K562 (cell line): ENCODE data around the gene NUDT2. TPM values are rescaled to one million over a fixed set of nuclear protein-coding genes. Genes with fewer than 3 reads are reported as not detected.

Experiments
- ATAC-seq: fragments of 200-7000 bp; cut with Tn5 transposase; 3 replicates; pipeline ENCODE4 v1.9.1; 2020; ENCODE audit warnings: moderate library complexity
- BruUV-seq: library from RNA; stranded (reverse); fragments of 400-500 nt; replicated peaks from 2 replicates; lab custom pipeline; 2021; lab: Mats Ljungman, UMichigan
- CTCF ChIA-PET: fragments of 300-600 bp; formaldehyde crosslinking; extraction: SDS; loops from one replicate; lab custom pipeline; 2021; ENCODE audit warnings: low intra/inter-chr PET ratio; lab: Yijun Ruan, JAX
- POLR2A ChIA-PET: fragments of 300-600, 350-650 bp; sonication (Branson Sonifier 250); formaldehyde crosslinking; extraction: SDS; loops from one replicate; lab custom pipeline; 2021; ENCODE audit warnings: antibody characterized with exemption, inconsistent platforms; lab: Yijun Ruan, JAX
- DNase-seq, 4 experiments: peaks; one replicate each; pipeline versions ENCODE4 v3.0.0 to v3.0.0-alpha.2; 2011 to 2018; ENCODE audit warnings: low spot score in 3 of 4, mixed read lengths in 3 of 4; ENCODE audit errors: extremely low read depth in 1 of 4
- FAIRE-seq: peaks from 2 replicates; lab custom pipeline; 2011; peaks lifted over from hg19 to GRCh38; lab: Jason Lieb, UNC
- H2AFZ ChIP-seq: 2 replicates; pipeline ENCODE4 v1.6.0; 2011; ENCODE audit warnings: low read depth, low read length, control low read depth, inconsistent platforms
- H3K27ac ChIP-seq: fragments of 200-600 bp; 3 replicates; pipeline ENCODE4 v1.8.0; 2011; ENCODE audit warnings: low read depth, mild to moderate bottlenecking, control low read depth, inconsistent platforms, low read length, moderate library complexity, mixed read lengths; ENCODE audit errors: extremely low read depth
- H3K27me3 ChIP-seq, 2 experiments: fragments of 300-600 bp in 1 of 2; 2 replicates in 1 of 2; 3 replicates in 1 of 2; pipeline versions ENCODE4 v1.6.0 to v1.8.0; 2011; ENCODE audit warnings: inconsistent platforms in 2 of 2, low read length in 2 of 2, mild to moderate bottlenecking in 1 of 2, mixed read lengths in 1 of 2, moderate library complexity in 1 of 2; ENCODE audit not compliant: control insufficient read depth in 2 of 2, insufficient read depth in 2 of 2
- H3K36me3 ChIP-seq: fragments of 300-600 bp; 3 replicates; pipeline ENCODE4 v1.8.0; 2011; ENCODE audit warnings: mild to moderate bottlenecking, low read length, inconsistent platforms; ENCODE audit not compliant: control insufficient read depth, insufficient read depth
- H3K4me1 ChIP-seq, 2 experiments: fragments of 200-600 bp in 1 of 2; replicated peaks in 1 of 2; 2 replicates in 1 of 2; 3 replicates in 1 of 2; pipeline versions ENCODE4 v1.5.1 to v1.8.0; 2011; ENCODE audit warnings: inconsistent platforms in 2 of 2, low read length in 2 of 2, mild to moderate bottlenecking in 1 of 2, mixed read lengths in 1 of 2, moderate library complexity in 1 of 2; ENCODE audit not compliant: control insufficient read depth in 2 of 2, insufficient read depth in 2 of 2
- H3K4me2 ChIP-seq: 2 replicates; pipeline ENCODE4 v1.6.1; 2011; ENCODE audit warnings: low read length, control low read depth, inconsistent platforms, mixed read lengths; ENCODE audit not compliant: insufficient read depth
- H3K4me3 ChIP-seq: fragments of 200-600 bp; sonication (generic), shearing (Covaris generic); 2 replicates; pipeline ENCODE4 v1.5.1; 2016; ENCODE audit warnings: control low read depth, inconsistent platforms
- H3K79me2 ChIP-seq: fragments of 200-600 bp; 3 replicates; pipeline ENCODE4 v1.8.0; 2011; ENCODE audit warnings: low read length, inconsistent platforms; ENCODE audit not compliant: control insufficient read depth, insufficient read depth
- H3K9ac ChIP-seq, 2 experiments: 2 replicates each; pipeline versions ENCODE4 v1.6.0 to v1.6.1; 2011; ENCODE audit warnings: low read depth in 2 of 2, low read length in 2 of 2, control low read depth in 1 of 2, inconsistent platforms in 1 of 2, mild to moderate bottlenecking in 1 of 2, mixed read lengths in 1 of 2; ENCODE audit not compliant: insufficient read depth in 1 of 2
- H3K9me1 ChIP-seq: one replicate; pipeline ENCODE4 v1.6.0; 2011; ENCODE audit warnings: inconsistent platforms, mild to moderate bottlenecking, low read length, moderate library complexity; ENCODE audit not compliant: control insufficient read depth, insufficient read depth
- H3K9me3 ChIP-seq: replicated peaks from 2 replicates; pipeline ENCODE4 v1.5.1; 2011; ENCODE audit warnings: low read depth, low read length, inconsistent platforms; ENCODE audit not compliant: control insufficient read depth, insufficient read depth
- H4K20me1 ChIP-seq: replicated peaks from 2 replicates; pipeline ENCODE4 v1.6.1; 2011; ENCODE audit warnings: low read length, inconsistent platforms, mixed read lengths; ENCODE audit not compliant: control insufficient read depth, insufficient read depth
- ARNT ChIP-seq, 2 experiments: fragments of 450-650 bp; IDR thresholded peaks; 2 replicates each; pipeline ENCODE4 v1.6.1; 2016; ENCODE audit warnings: mild to moderate bottlenecking in 1 of 2
- CCAR2 ChIP-seq: fragments of 200-400 bp; formaldehyde crosslinking; IDR thresholded peaks from 2 replicates; pipeline ENCODE4 v1.6.1; 2017; ENCODE audit warnings: mild to moderate bottlenecking, low read depth, low read length
- FOXP4 ChIP-seq: sonication (generic); formaldehyde crosslinking; IDR thresholded peaks from 2 replicates; pipeline ENCODE4 v1.8.0; 2022; ENCODE audit warnings: mild to moderate bottlenecking, missing genetic modification reagents, borderline replicate concordance
- SMAD2 ChIP-seq: fragments of 150-350 bp; IDR thresholded peaks from 2 replicates; pipeline ENCODE4 v1.6.1; 2014; ENCODE audit warnings: low read depth, mild to moderate bottlenecking, low read length
- SP2 ChIP-seq: IDR thresholded peaks from 2 replicates; pipeline ENCODE4 v1.6.1; 2011; ENCODE audit warnings: mild to moderate bottlenecking, low read depth, low read length, moderate library complexity; ENCODE audit not compliant: poor library complexity, severe bottlenecking; ENCODE audit errors: extremely low read depth
- SPI1 ChIP-seq: IDR thresholded peaks from 2 replicates; pipeline ENCODE4 v1.6.1; 2011; ENCODE audit warnings: low read depth, low read length, control low read depth, borderline replicate concordance
- ZNF224 ChIP-seq: sonication (generic); formaldehyde crosslinking; IDR thresholded peaks from 2 replicates; pipeline ENCODE4 v1.8.0; 2022; ENCODE audit warnings: mild to moderate bottlenecking, missing genetic modification reagents
- ZNF408 ChIP-seq: fragments of 250-450 bp; sonication (Bioruptor Pico); IDR thresholded peaks from 2 replicates; pipeline ENCODE4 v1.4.0; 2020; ENCODE audit warnings: low read depth, mild to moderate bottlenecking, moderate library complexity
- ZNF785 ChIP-seq: fragments of 250-450 bp; sonication (Bioruptor Pico); IDR thresholded peaks from 2 replicates; pipeline ENCODE4 v1.4.0; 2020; ENCODE audit warnings: mild to moderate bottlenecking
- WGBS: fragments of 100-300 bp; shearing (Covaris generic); methylation state at CpG from one replicate; pipeline ENCODE4 v1.1.6; 2016; ENCODE audit warnings: low coverage, mixed read lengths; ENCODE audit not compliant: insufficient coverage; ENCODE audit errors: missing lambda C conversion rate; 5-methylcytosine and 5-hydroxymethylcytosine counted together
- in situ Hi-C: fragments of 300-500 bp; cut with MboI; formaldehyde crosslinking; loops from 4 replicates; pipeline ENCODE4 v1.15.0; 2018; ENCODE audit warnings: inconsistent platforms, mixed read lengths
- intact Hi-C: fragments of 100-400 bp; cut with micrococcal nuclease; formaldehyde crosslinking; loops from 2 replicates; pipeline ENCODE4 v1.14.2; 2022
- polyA plus RNA-seq, 8 experiments: library from polyadenylated mRNA; depleted of rRNA in 4 of 8; stranded (reverse) in 5 of 8; unstranded in 3 of 8; fragments of >200 nt; fragmentation: Nextera tagmentation in 2 of 8; fragmentation: Illumina TruSeq in 1 of 8; extraction: Ambion mirVana in 2 of 8; extraction: Trizol in 1 of 8; gene quantifications; 2 replicates each; pipeline versions ENCODE4 v1.2.1 to v1.2.3, GENCODE V29; 2011 to 2014; ENCODE audit warnings: inconsistent platforms in 1 of 8, missing spikeins in 1 of 8
- total RNA-seq, 7 experiments: library from RNA; depleted of rRNA in 6 of 7; stranded (reverse); fragments of >200 nt in 6 of 7; fragmentation: Illumina TruSeq in 2 of 7; extraction: Trizol in 2 of 7; gene quantifications; 2 replicates each; pipeline versions ENCODE4 v1.2.1 to v1.2.3, GENCODE V29; 2011 to 2021; ENCODE audit warnings: low replicate concordance in 1 of 7

NUDT2 gene
- total and polyA plus RNA-seq, 9 of the 15 experiments (the other 6 are each of a cell fraction or from before 2014, with no cell fraction given), result 11.5 to 28.1 (median 19.0) TPM

GRCh38 chr9:34380511-34381315 lies 51.3 kb downstream of the NUDT2 start (continued):
- 0 out of 2 replicates have a peak, but pooled peaks have one; percentile 43 for TF ChIP-seq FOXP4

GRCh38 chr9:34381323-34381722 lies 52.0 kb downstream of the NUDT2 start:
- ChIA-PET CTCF (no interaction called here), POLR2A (no interaction called here)
- H3K9me1 ChIP-seq, result no peaks in the 10 kb centered on the region
- H3K4me1 ChIP-seq, result peaks cover 9 to 33% of the 10 kb centered on the region in 2 experiments; a peak in 4 of 5 replicates
- DNase-seq (no peak), FAIRE-seq (no peak), ATAC-seq (no peak)
- peak overlapping the region in 1 of 2 experiments; percentile 43; a peak in 2 of 4 replicates for H3K9ac ChIP-seq
- H3K79me2 ChIP-seq, result no peaks in the 10 kb centered on the region
- in situ Hi-C loops, result no loop called here
- WGBS, result 75% methylated on average over 14 of the region's 17 CpGs
- H3K27ac ChIP-seq, result no peak overlapping the region; the same call in 2 of the 3 replicates
- TF ChIP-seq ZNF224 (CRISPR knock-in tag) (no peak), SP2 (no peak), ZNF408 (no peak), CCAR2 (no peak), ARNT (IDR thresholded peaks at IDR 0.05) (no peak), SPI1 (no peak), SMAD2 (no peak), ZNF785 (CRISPR knock-in tag) (no peak)
- H3K9me3 ChIP-seq, result no peaks in the 10 kb centered on the region
- BruUV-seq, result no TSS peak
- peak overlapping the region; percentile 73 for H3K4me2 ChIP-seq
- H3K36me3 ChIP-seq, result no peaks in the 10 kb centered on the region
- no peaks in the 10 kb centered on the region for H3K27me3 ChIP-seq
- H4K20me1 ChIP-seq, result no peaks in the 10 kb centered on the region
- intact Hi-C loops, result no loop called here
- H2AFZ ChIP-seq, result peak overlapping the region; percentile 86
- H3K4me3 ChIP-seq, result no peak overlapping the region
